ENCODE measurements around the gene MINK1.

DNA sequence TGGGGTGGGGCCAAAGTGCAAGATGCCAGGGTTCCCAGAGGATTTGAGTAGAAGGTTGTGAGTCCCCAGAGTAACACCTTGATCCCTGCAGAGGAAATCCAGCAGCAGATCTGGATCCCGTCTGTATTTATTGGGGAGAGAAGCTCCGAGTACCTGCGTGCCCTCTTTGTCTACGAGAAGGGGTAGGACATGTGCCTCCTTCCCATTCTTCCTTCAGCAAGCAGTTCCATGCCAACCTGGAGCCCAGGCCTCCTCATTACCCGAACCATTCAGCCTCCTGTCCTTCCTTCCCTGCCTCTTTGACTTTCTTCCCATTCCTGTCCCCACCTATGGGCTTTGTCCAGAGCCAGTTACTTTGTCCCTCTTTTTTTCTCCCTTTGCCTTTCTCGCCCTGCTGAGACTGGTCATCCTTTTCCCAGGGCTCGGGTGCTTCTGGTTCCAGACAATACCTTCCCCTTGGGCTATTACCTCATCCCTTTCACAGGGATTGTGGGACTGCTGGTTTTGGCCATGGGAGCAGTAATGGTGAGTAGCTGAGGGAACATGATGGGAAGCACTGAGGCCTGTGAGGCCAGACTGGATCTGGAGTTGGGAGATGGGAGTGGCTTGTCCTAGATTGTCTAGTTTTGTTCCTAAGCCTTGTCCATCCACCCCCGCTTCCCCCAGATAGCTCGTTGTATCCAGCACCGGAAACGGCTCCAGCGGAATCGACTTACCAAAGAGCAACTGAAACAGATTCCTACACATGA is 109.8 kb downstream of the MINK1 start:
- TF ChIP-seq CTCF (IDR thresholded peaks at IDR 0.05; ENCODE audit: insufficient read depth, low read depth, low read length) (no peak), EZH2 (IDR thresholded peaks at IDR 0.05; ENCODE audit: insufficient read depth, low read length) (no peak)
